HEK293T (cell line): Measurements from ENCODE around the gene ZDHHC14.
A peak's percentile ranks its signal among the peaks of the same experiment; 100 is the strongest.

Experiments
- ARNT ChIP-seq: fragments of 450-650 bp; IDR thresholded peaks from 2 replicates; pipeline ENCODE4 v1.6.1; 2017; ENCODE audit warnings: mild to moderate bottlenecking
- BHLHE40 ChIP-seq: fragments of 450-650 bp; IDR thresholded peaks from 2 replicates; pipeline ENCODE4 v1.6.1; 2016; ENCODE audit warnings: mild to moderate bottlenecking, moderate library complexity, borderline replicate concordance
- ELF4 ChIP-seq: fragments of 450-650 bp; IDR thresholded peaks from 2 replicates; pipeline ENCODE4 v1.6.1; 2017; ENCODE audit warnings: antibody characterized with exemption
- FOXA1 ChIP-seq: fragments of 450-650 bp; IDR thresholded peaks from 2 replicates; pipeline ENCODE4 v1.6.1; 2016; ENCODE audit warnings: mild to moderate bottlenecking
- FOXK2 ChIP-seq: fragments of 450-650 bp; IDR thresholded peaks from 2 replicates; pipeline ENCODE4 v1.6.1; 2016; ENCODE audit warnings: mild to moderate bottlenecking
- FOXM1 ChIP-seq: fragments of 450-650 bp; IDR thresholded peaks from 2 replicates; pipeline ENCODE4 v1.6.1; 2017; ENCODE audit warnings: mild to moderate bottlenecking, borderline replicate concordance
- HDGF ChIP-seq: fragments of 450-650 bp; IDR thresholded peaks from 2 replicates; pipeline ENCODE4 v1.6.1; 2017; ENCODE audit warnings: antibody characterized with exemption, borderline replicate concordance
- NFRKB ChIP-seq: fragments of 450-650 bp; IDR thresholded peaks from 2 replicates; pipeline ENCODE4 v1.6.1; 2016; ENCODE audit warnings: mild to moderate bottlenecking, moderate library complexity
- SP1 ChIP-seq: fragments of 450-650 bp; IDR thresholded peaks from 2 replicates; pipeline ENCODE4 v1.6.1; 2017
- SUZ12 ChIP-seq: fragments of 450-650 bp; IDR thresholded peaks from 2 replicates; pipeline ENCODE4 v1.6.1; 2016; ENCODE audit warnings: mild to moderate bottlenecking
- TF ChIP-seq, protein P1 (sequence below): fragments of 450-650 bp; IDR thresholded peaks from 2 replicates; pipeline ENCODE4 v1.6.1; 2016

DNA sequence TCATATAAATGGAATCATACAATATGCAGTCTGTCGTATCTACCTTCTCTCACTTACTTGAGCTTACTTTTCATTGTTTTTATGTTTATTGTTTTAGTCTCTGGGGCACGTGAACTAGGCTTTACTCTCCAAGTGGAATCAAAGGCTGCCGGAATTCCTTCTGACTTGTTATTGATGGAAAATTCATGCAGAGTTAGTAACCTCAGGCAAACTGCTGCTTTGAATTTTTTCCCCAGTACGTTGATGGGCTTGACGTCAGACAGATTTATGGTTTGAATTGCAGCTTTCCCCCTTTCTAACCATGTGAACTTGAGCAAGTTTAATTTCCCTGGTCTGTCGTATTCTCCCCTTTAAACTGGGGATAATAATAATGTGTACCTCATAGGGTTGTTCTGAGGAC lies 68.6 kb downstream of the ZDHHC14 start:
- TF ChIP-seq FOXA1 (no peak), HDGF (no peak), SP1 (no peak), BHLHE40 (peak; percentile 28; the same call in 1 of the 2 replicates), FOXK2 (no peak), ARNT (no peak), SUZ12 (no peak), ELF4 (no peak), FOXM1 (no peak), NFRKB (no peak)
- TF ChIP-seq, protein P1, sequence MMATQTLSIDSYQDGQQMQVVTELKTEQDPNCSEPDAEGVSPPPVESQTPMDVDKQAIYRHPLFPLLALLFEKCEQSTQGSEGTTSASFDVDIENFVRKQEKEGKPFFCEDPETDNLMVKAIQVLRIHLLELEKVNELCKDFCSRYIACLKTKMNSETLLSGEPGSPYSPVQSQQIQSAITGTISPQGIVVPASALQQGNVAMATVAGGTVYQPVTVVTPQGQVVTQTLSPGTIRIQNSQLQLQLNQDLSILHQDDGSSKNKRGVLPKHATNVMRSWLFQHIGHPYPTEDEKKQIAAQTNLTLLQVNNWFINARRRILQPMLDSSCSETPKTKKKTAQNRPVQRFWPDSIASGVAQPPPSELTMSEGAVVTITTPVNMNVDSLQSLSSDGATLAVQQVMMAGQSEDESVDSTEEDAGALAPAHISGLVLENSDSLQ, result peak; percentile 93
